Natural killer cell (primary cell): ENCODE measurements around the gene YWHAE. TPM values are rescaled to one million over a fixed set of nuclear protein-coding genes. Genes with fewer than 3 reads are reported as not detected.

Experiments used
- ATAC-seq, 3 donors: fragments of 150-1000 bp in 2 of 3; fragments of 200-7000 bp in 1 of 3; cut with Tn5 transposase; 1 replicate in 1 of 3; 2 replicates in 2 of 3; pipeline ENCODE4 v1.10.0; 2021; ENCODE audit warnings: mild to moderate bottlenecking in 2 of 3, moderate library complexity in 2 of 3
- DNase-seq, 2 donors: peaks; one replicate each; pipeline versions ENCODE4 v3.0.0 to v3.0.0-alpha.2; 2013 to 2021; ENCODE audit warnings: mixed read lengths in 1 of 2
- H3K27ac ChIP-seq: one replicate; pipeline ENCODE4 v1.5.1; 2013; ENCODE audit warnings: mild to moderate bottlenecking, low read length
- H3K27me3 ChIP-seq: one replicate; pipeline ENCODE4 v1.6.1; 2013; ENCODE audit warnings: low read length; ENCODE audit not compliant: control insufficient read depth, insufficient read depth
- H3K36me3 ChIP-seq: one replicate; pipeline ENCODE4 v1.6.1; 2013; ENCODE audit warnings: low read length; ENCODE audit not compliant: control insufficient read depth, insufficient read depth
- H3K4me1 ChIP-seq: one replicate; pipeline ENCODE4 v1.6.1; 2013; ENCODE audit warnings: low read length; ENCODE audit not compliant: control insufficient read depth, insufficient read depth
- H3K4me3 ChIP-seq: one replicate; pipeline ENCODE4 v1.5.1; 2013; ENCODE audit warnings: low read length
- H3K9me3 ChIP-seq: one replicate; pipeline ENCODE4 v1.6.1; 2013; ENCODE audit warnings: low read length; ENCODE audit not compliant: control insufficient read depth, insufficient read depth
- H3K27ac Mint-ChIP-seq, 2 donors: one replicate each; pipeline ENCODE4 v1.8.0; 2022; ENCODE audit warnings: mild to moderate bottlenecking in 2 of 2, mixed read lengths in 2 of 2, moderate library complexity in 1 of 2
- H3K27me3 Mint-ChIP-seq, 2 donors: one replicate each; pipeline ENCODE4 v1.8.0; 2022; ENCODE audit warnings: low read depth in 2 of 2, mixed read lengths in 2 of 2
- H3K36me3 Mint-ChIP-seq: one replicate; pipeline ENCODE4 v1.8.0; 2022; ENCODE audit warnings: mixed read lengths
- H3K4me1 Mint-ChIP-seq, 2 donors: one replicate each; pipeline ENCODE4 v1.8.0; 2022; ENCODE audit warnings: mixed read lengths in 2 of 2
- H3K4me3 Mint-ChIP-seq: one replicate; pipeline ENCODE4 v1.8.0; 2022; ENCODE audit warnings: mild to moderate bottlenecking, moderate library complexity, mixed read lengths
- H3K9me3 Mint-ChIP-seq, 2 donors: one replicate each; pipeline ENCODE4 v1.8.0; 2022; ENCODE audit warnings: mixed read lengths in 2 of 2
- CTCF ChIP-seq: fragments of 200-600 bp; IDR thresholded peaks from one replicate; pipeline ENCODE4 v1.8.0; 2022; ENCODE audit warnings: antibody characterized with exemption
- WGBS: methylation state at CpG from one replicate; pipeline ENCODE4 v1.1.7; 2013; ENCODE audit warnings: missing lambda C conversion rate; ENCODE audit not compliant: insufficient coverage; 5-methylcytosine and 5-hydroxymethylcytosine counted together
- intact Hi-C: fragments of 100-400 bp; cut with micrococcal nuclease; formaldehyde crosslinking; loops from one replicate; pipeline ENCODE4 v1.14.2; 2022
- total RNA-seq, 4 donors: library from RNA; stranded (reverse); fragments of 120-200 nt in 1 of 4; gene quantifications; one replicate each; pipeline versions ENCODE4 v1.2.3 to v1.2.4, GENCODE V29; 2013 to 2022

Gene YWHAE
- total RNA-seq, 3 donors from 2014 or later (not counting 1 experiment from before 2014, with no cell fraction given): 116 to 134 (median 132) TPM

- Mint-ChIP-seq H3K4me3 (no peak overlapping the region), H3K9me3 (no peaks in the 10 kb centered on the region), H3K27me3 (no peaks in the 10 kb centered on the region), H3K27ac (no peak overlapping the region), H3K4me1 (peaks cover 1 to 8% of the 10 kb centered on the region in 2 donors), H3K36me3 (peaks cover 13% of the 10 kb centered on the region)
- H3K9me3 ChIP-seq: no peaks in the 10 kb centered on the region
- 94% methylated on average over 11 of the region's 11 CpGs for WGBS
- no peaks in the 10 kb centered on the region for H3K27me3 ChIP-seq
- no peak for TF ChIP-seq CTCF
- DNase-seq (no peak), ATAC-seq (no peak)
- intact Hi-C loops: no loop called here
- no peaks in the 10 kb centered on the region for H3K4me1 ChIP-seq
- peaks cover 21% of the 10 kb centered on the region for H3K36me3 ChIP-seq
- H3K4me3 ChIP-seq: no peak overlapping the region
- no peak overlapping the region for H3K27ac ChIP-seq
Observed at GRCh38 chr17:1340371-1340770, 59.7 kb downstream of the YWHAE start.

GRCh38 chr17:1331708-1332107 lies 68.3 kb downstream of the YWHAE start:
- ATAC-seq (peak in 1 of 3 donors; percentile 38), DNase-seq (peak in 1 of 2 donors; percentile 48)
- no peak overlapping the region for H3K4me3 ChIP-seq
- Mint-ChIP-seq H3K4me1 (peaks cover 12% of the 10 kb centered on the region in 2 donors), H3K4me3 (no peak overlapping the region), H3K27me3 (no peaks in the 10 kb centered on the region), H3K9me3 (no peaks in the 10 kb centered on the region), H3K36me3 (no peaks in the 10 kb centered on the region), H3K27ac (no peak overlapping the region)
- TF ChIP-seq CTCF: no peak
- peaks cover 3% of the 10 kb centered on the region for H3K4me1 ChIP-seq
- no peak overlapping the region for H3K27ac ChIP-seq
- no peaks in the 10 kb centered on the region for H3K9me3 ChIP-seq
- WGBS: 48% methylated on average over 8 of the region's 8 CpGs
- peaks cover 2% of the 10 kb centered on the region for H3K27me3 ChIP-seq
- H3K36me3 ChIP-seq: no peaks in the 10 kb centered on the region
- intact Hi-C loops: loop anchor here (1.0 to 5.0 kb wide), 3 partner anchors 55 to 209 kb away; no protein-coding TSS in a partner anchor

GRCh38 chr17:1329745-1330343 lies 70.2 kb downstream of the YWHAE start:
- DNase-seq: no peak
- WGBS: 86% methylated on average over 12 of the region's 12 CpGs
- ATAC-seq: no peak
- H3K9me3 Mint-ChIP-seq: no peaks in the 10 kb centered on the region
- TF ChIP-seq CTCF: no peak
- no peak overlapping the region for H3K27ac ChIP-seq
- H3K27me3 ChIP-seq: peaks cover 2% of the 10 kb centered on the region
- H3K36me3 ChIP-seq: no peaks in the 10 kb centered on the region
- H3K4me3 ChIP-seq: no peak overlapping the region
- no peak overlapping the region for H3K27ac Mint-ChIP-seq
- H3K4me1 Mint-ChIP-seq: peaks cover 12% of the 10 kb centered on the region in 2 donors
- H3K9me3 ChIP-seq: no peaks in the 10 kb centered on the region
- no peak overlapping the region for H3K4me3 Mint-ChIP-seq
- intact Hi-C loops: loop anchor here (5.0 kb wide), 1 partner anchor 208 kb away; no protein-coding TSS in a partner anchor
- peaks cover 3% of the 10 kb centered on the region for H3K4me1 ChIP-seq
- H3K36me3 Mint-ChIP-seq: no peaks in the 10 kb centered on the region
- no peaks in the 10 kb centered on the region for H3K27me3 Mint-ChIP-seq

GRCh38 chr17:1328437-1328836 lies 71.6 kb downstream of the YWHAE start:
- ATAC-seq (no peak), DNase-seq (no peak)
- Histone ChIP-seq H3K4me1 (peaks cover 3% of the 10 kb centered on the region), H3K27ac (no peak overlapping the region), H3K9me3 (no peaks in the 10 kb centered on the region), H3K27me3 (peaks cover 4% of the 10 kb centered on the region), H3K4me3 (no peak overlapping the region), H3K36me3 (no peaks in the 10 kb centered on the region)
- no peak for TF ChIP-seq CTCF
- Mint-ChIP-seq H3K4me1 (peaks cover 12 to 18% of the 10 kb centered on the region in 2 donors), H3K9me3 (no peaks in the 10 kb centered on the region), H3K36me3 (no peaks in the 10 kb centered on the region), H3K27me3 (peaks cover 0 to 6% of the 10 kb centered on the region in 2 donors), H3K4me3 (no peak overlapping the region), H3K27ac (no peak overlapping the region)
- WGBS: 51% methylated on average over 7 of the region's 7 CpGs
- intact Hi-C loops: no loop called here
